NOMO-1 treated with dmso at 0.1 percent for 144 hours (cell line): ENCODE results near the gene RENBP.
"Not testable (repeated sequence)": the region's sequence is repeated elsewhere in the genome, so short reads cannot be mapped to it uniquely, and the experiment has no call there.

ENCODE experiments used
- DNase-seq: peaks from one replicate; lab custom pipeline; 2025; ENCODE audit not compliant: unreplicated experiment; lab: John Stamatoyannopoulos, UW

RENBP gene

GRCh38 chrX:153944140-153944799 is at the start of gene RENBP:
RENBP (minus strand) TSS chrX:153944643; CDS start chrX:153944610, 33 bp downstream.
- DNase-seq: no peak

- DNase-seq: no peak
Measured at GRCh38 chrX:153993978-153994377, 49.5 kb upstream of the RENBP start.

- no peak for DNase-seq
Measured at GRCh38 chrX:153993079-153993478, 48.6 kb upstream of the RENBP start.

- no peak for DNase-seq
Measured at GRCh38 chrX:153992180-153992579, 47.7 kb upstream of the RENBP start.

GRCh38 chrX:153991013-153991580 is 46.7 kb upstream of the RENBP start:
- no peak for DNase-seq

- DNase-seq: no peak
Measured at GRCh38 chrX:153989973-153990655, 45.7 kb upstream of the RENBP start.

GRCh38 chrX:153988493-153988892 is 44.0 kb upstream of the RENBP start:
- no peak for DNase-seq

GRCh38 chrX:153984351-153985178 is 40.1 kb upstream of the RENBP start:
- DNase-seq: no peak

- DNase-seq: peak; percentile 22
Measured at GRCh38 chrX:153983321-153983801, 38.9 kb upstream of the RENBP start.

- DNase-seq: peak; percentile 69
Measured at GRCh38 chrX:153981771-153982533, 37.5 kb upstream of the RENBP start.

GRCh38 chrX:153981231-153981630 is 36.8 kb upstream of the RENBP start:
- DNase-seq: no peak

GRCh38 chrX:153980394-153980793 is 36.0 kb upstream of the RENBP start:
- not testable (repeated sequence) for DNase-seq

- DNase-seq: no peak
Measured at GRCh38 chrX:153974726-153975286, 30.4 kb upstream of the RENBP start.

GRCh38 chrX:153974003-153974725 is 29.7 kb upstream of the RENBP start:
- no peak for DNase-seq

GRCh38 chrX:153973127-153974002 is 28.9 kb upstream of the RENBP start:
- no peak for DNase-seq

- DNase-seq: peak; percentile 86
Measured at GRCh38 chrX:153972368-153973126, 28.1 kb upstream of the RENBP start, which contains the start of gene TMEM187. TMEM187 (plus strand) TSS chrX:153972754; CDS start chrX:153982063, 9,309 bp downstream.

GRCh38 chrX:153971450-153972367 is 27.3 kb upstream of the RENBP start, which contains the start of gene HCFC1:
HCFC1 (minus strand) TSS chrX:153971818; CDS start chrX:153970840, 978 bp downstream.
- DNase-seq: peak; percentile 91
